Measurements from ENCODE around the gene CFAP141. TPM values are rescaled to one million over a fixed set of nuclear protein-coding genes. Genes with fewer than 3 reads are reported as not detected.

The CFAP141 gene
- total and polyA plus RNA-seq, 2 of the 13 experiments (the other 11 are each of a cell fraction or from before 2014, with no cell fraction given), result not detected

- TF ChIP-seq, protein P1, sequence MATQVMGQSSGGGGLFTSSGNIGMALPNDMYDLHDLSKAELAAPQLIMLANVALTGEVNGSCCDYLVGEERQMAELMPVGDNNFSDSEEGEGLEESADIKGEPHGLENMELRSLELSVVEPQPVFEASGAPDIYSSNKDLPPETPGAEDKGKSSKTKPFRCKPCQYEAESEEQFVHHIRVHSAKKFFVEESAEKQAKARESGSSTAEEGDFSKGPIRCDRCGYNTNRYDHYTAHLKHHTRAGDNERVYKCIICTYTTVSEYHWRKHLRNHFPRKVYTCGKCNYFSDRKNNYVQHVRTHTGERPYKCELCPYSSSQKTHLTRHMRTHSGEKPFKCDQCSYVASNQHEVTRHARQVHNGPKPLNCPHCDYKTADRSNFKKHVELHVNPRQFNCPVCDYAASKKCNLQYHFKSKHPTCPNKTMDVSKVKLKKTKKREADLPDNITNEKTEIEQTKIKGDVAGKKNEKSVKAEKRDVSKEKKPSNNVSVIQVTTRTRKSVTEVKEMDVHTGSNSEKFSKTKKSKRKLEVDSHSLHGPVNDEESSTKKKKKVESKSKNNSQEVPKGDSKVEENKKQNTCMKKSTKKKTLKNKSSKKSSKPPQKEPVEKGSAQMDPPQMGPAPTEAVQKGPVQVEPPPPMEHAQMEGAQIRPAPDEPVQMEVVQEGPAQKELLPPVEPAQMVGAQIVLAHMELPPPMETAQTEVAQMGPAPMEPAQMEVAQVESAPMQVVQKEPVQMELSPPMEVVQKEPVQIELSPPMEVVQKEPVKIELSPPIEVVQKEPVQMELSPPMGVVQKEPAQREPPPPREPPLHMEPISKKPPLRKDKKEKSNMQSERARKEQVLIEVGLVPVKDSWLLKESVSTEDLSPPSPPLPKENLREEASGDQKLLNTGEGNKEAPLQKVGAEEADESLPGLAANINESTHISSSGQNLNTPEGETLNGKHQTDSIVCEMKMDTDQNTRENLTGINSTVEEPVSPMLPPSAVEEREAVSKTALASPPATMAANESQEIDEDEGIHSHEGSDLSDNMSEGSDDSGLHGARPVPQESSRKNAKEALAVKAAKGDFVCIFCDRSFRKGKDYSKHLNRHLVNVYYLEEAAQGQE (IDR thresholded peaks at IDR 0.05; ENCODE audit: borderline replicate concordance in 1 of 2, low read depth in 1 of 2, low read length in 2 of 2), result no peak
- TF ChIP-seq, protein P2, sequence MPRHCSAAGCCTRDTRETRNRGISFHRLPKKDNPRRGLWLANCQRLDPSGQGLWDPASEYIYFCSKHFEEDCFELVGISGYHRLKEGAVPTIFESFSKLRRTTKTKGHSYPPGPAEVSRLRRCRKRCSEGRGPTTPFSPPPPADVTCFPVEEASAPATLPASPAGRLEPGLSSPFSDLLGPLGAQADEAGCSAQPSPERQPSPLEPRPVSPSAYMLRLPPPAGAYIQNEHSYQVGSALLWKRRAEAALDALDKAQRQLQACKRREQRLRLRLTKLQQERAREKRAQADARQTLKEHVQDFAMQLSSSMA (CRISPR knock-in tag; IDR thresholded peaks at IDR 0.05), result peak; percentile 69; the same call in 1 of the 2 replicates
- TF ChIP-seq DRAP1 (CRISPR knock-in tag; IDR thresholded peaks at IDR 0.05), result peak; percentile 75
- TF ChIP-seq NR2F6 (IDR thresholded peaks at IDR 0.05), result no peak; the same call in 1 of the 2 replicates
- TF ChIP-seq NR2F6 (CRISPR knock-in tag; IDR thresholded peaks at IDR 0.05), result peak; percentile 51; the same call in 1 of the 2 replicates
- peak; percentile 67; the same call in 1 of the 2 replicates for TF ChIP-seq NR2C2 (CRISPR knock-in tag; IDR thresholded peaks at IDR 0.05; ENCODE audit: borderline replicate concordance)
- peak; percentile 97; the same call in 1 of the 2 replicates for TF ChIP-seq ZNF788 (CRISPR knock-in tag; IDR thresholded peaks at IDR 0.05; ENCODE audit: borderline replicate concordance)
- no peak for TF ChIP-seq ZBTB33 (CRISPR knock-in tag; IDR thresholded peaks at IDR 0.05)
- peak; percentile 89 for TF ChIP-seq ZNF564 (CRISPR knock-in tag; IDR thresholded peaks at IDR 0.05)
- peak; percentile 91 for TF ChIP-seq HES4 (CRISPR knock-in tag; IDR thresholded peaks at IDR 0.05; ENCODE audit: borderline replicate concordance)
- TF ChIP-seq SNRNP70 (IDR thresholded peaks at IDR 0.05; ENCODE audit: low read depth, low read length), result no peak
- TF ChIP-seq, protein P3, sequence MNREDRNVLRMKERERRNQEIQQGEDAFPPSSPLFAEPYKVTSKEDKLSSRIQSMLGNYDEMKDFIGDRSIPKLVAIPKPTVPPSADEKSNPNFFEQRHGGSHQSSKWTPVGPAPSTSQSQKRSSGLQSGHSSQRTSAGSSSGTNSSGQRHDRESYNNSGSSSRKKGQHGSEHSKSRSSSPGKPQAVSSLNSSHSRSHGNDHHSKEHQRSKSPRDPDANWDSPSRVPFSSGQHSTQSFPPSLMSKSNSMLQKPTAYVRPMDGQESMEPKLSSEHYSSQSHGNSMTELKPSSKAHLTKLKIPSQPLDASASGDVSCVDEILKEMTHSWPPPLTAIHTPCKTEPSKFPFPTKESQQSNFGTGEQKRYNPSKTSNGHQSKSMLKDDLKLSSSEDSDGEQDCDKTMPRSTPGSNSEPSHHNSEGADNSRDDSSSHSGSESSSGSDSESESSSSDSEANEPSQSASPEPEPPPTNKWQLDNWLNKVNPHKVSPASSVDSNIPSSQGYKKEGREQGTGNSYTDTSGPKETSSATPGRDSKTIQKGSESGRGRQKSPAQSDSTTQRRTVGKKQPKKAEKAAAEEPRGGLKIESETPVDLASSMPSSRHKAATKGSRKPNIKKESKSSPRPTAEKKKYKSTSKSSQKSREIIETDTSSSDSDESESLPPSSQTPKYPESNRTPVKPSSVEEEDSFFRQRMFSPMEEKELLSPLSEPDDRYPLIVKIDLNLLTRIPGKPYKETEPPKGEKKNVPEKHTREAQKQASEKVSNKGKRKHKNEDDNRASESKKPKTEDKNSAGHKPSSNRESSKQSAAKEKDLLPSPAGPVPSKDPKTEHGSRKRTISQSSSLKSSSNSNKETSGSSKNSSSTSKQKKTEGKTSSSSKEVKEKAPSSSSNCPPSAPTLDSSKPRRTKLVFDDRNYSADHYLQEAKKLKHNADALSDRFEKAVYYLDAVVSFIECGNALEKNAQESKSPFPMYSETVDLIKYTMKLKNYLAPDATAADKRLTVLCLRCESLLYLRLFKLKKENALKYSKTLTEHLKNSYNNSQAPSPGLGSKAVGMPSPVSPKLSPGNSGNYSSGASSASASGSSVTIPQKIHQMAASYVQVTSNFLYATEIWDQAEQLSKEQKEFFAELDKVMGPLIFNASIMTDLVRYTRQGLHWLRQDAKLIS (CRISPR knock-in tag; IDR thresholded peaks at IDR 0.05), result peak; percentile 90
- TF ChIP-seq RELA (CRISPR knock-in tag; IDR thresholded peaks at IDR 0.05), result 0 out of 2 replicates have a peak, but pooled peaks have one; percentile 54
- peak; percentile 86; the same call in 1 of the 2 replicates for TF ChIP-seq ZSCAN21 (CRISPR knock-in tag; IDR thresholded peaks at IDR 0.05; ENCODE audit: borderline replicate concordance)
- peak; percentile 99 for TF ChIP-seq TFE3 (CRISPR knock-in tag; IDR thresholded peaks at IDR 0.05)
Observed at GRCh38 chr1:154220071-154220969, 14.2 kb upstream of the CFAP141 start, which contains the start of gene UBAP2L (continued).

Data from HepG2 (cell line).